Ascending aorta (tissue), 2 donors: Measurements from ENCODE around the gene ZNF585A. TPM values are rescaled to one million over a fixed set of nuclear protein-coding genes. Genes with fewer than 3 reads are reported as not detected.

ENCODE experiments used
- DNase-seq, 2 donors: peaks; one replicate each; pipeline ENCODE4 v3.0.0-alpha.2; 2019; ENCODE audit warnings: low spot score in 2 of 2
- H3K27ac ChIP-seq, 2 donors: fragments of 200-600 bp; sonication (generic); one replicate each; pipeline ENCODE4 v1.5.1; 2016 to 2017; ENCODE audit warnings: mild to moderate bottlenecking in 1 of 2
- H3K27me3 ChIP-seq: fragments of 200-600 bp; sonication (generic); one replicate; pipeline ENCODE4 v1.5.1; 2017
- H3K36me3 ChIP-seq, 2 donors: fragments of 200-600 bp; sonication (generic); one replicate each; pipeline ENCODE4 v1.5.1; 2016
- H3K4me1 ChIP-seq, 2 donors: fragments of 200-600 bp; sonication (generic); one replicate each; pipeline ENCODE4 v1.5.1; 2016 to 2017; ENCODE audit warnings: mild to moderate bottlenecking in 1 of 2
- H3K4me3 ChIP-seq, 2 donors: fragments of 200-600 bp; sonication (generic); one replicate each; pipeline ENCODE4 v1.5.1; 2016 to 2017; ENCODE audit warnings: mild to moderate bottlenecking in 1 of 2
- H3K9me3 ChIP-seq, 2 donors: fragments of 200-600 bp; sonication (generic); one replicate each; pipeline ENCODE4 v1.5.1; 2016
- intact Hi-C: fragments of 100-400 bp; cut with DNase I; formaldehyde crosslinking; loops from one replicate; pipeline ENCODE4 v1.15.1; 2023
- total RNA-seq: library from RNA; depleted of rRNA; stranded (reverse); fragments of >200 nt; gene quantifications from one replicate; pipeline ENCODE4 v1.1.0, GENCODE V29; 2016
- TF ChIP-seq, protein P1 (sequence below), 3 experiments: fragments of 200-600 bp in 2 of 3; fragments of 450-650 bp in 1 of 3; sonication (generic) in 2 of 3; IDR thresholded peaks; one replicate each; pipeline ENCODE4 v1.5.1; 2016 to 2019; ENCODE audit warnings: antibody characterized with exemption in 3 of 3, mild to moderate bottlenecking in 1 of 3, moderate library complexity in 1 of 3

ZNF585A gene
- total RNA-seq, 1 donor from 2014 or later = 8.4 TPM

DNA sequence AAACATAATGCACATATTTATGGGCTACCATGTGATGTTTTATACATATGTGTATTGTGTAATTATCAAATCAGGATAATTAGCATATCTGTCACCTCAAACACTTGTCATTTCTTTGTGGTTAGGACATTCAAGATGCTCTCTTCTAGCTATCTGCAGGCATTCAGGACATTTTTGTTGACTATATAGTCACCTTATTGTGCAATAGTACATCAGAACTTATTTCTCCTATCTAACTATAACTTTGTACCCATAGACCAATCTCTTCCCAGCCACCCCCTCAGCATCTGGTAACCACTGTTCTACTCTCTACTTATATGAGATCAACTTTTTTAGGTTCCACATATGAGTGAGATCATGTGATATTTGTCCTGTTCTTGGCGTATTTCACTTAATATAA lies 73.9 kb downstream of the ZNF585A start:
- TF ChIP-seq, protein P1, sequence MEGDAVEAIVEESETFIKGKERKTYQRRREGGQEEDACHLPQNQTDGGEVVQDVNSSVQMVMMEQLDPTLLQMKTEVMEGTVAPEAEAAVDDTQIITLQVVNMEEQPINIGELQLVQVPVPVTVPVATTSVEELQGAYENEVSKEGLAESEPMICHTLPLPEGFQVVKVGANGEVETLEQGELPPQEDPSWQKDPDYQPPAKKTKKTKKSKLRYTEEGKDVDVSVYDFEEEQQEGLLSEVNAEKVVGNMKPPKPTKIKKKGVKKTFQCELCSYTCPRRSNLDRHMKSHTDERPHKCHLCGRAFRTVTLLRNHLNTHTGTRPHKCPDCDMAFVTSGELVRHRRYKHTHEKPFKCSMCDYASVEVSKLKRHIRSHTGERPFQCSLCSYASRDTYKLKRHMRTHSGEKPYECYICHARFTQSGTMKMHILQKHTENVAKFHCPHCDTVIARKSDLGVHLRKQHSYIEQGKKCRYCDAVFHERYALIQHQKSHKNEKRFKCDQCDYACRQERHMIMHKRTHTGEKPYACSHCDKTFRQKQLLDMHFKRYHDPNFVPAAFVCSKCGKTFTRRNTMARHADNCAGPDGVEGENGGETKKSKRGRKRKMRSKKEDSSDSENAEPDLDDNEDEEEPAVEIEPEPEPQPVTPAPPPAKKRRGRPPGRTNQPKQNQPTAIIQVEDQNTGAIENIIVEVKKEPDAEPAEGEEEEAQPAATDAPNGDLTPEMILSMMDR (IDR thresholded peaks at IDR 0.05) = no peak
- peaks cover 90 to 100% of the 10 kb centered on the region in 2 donors for H3K9me3 ChIP-seq
- H3K27ac ChIP-seq = no peak overlapping the region
- DNase-seq = no peak
- H3K36me3 ChIP-seq = peaks cover 90 to 100% of the 10 kb centered on the region in 2 donors
- no peaks in the 10 kb centered on the region for H3K27me3 ChIP-seq
- intact Hi-C loops = no loop called here
- H3K4me3 ChIP-seq = no peak overlapping the region
- no peaks in the 10 kb centered on the region for H3K4me1 ChIP-seq

DNA sequence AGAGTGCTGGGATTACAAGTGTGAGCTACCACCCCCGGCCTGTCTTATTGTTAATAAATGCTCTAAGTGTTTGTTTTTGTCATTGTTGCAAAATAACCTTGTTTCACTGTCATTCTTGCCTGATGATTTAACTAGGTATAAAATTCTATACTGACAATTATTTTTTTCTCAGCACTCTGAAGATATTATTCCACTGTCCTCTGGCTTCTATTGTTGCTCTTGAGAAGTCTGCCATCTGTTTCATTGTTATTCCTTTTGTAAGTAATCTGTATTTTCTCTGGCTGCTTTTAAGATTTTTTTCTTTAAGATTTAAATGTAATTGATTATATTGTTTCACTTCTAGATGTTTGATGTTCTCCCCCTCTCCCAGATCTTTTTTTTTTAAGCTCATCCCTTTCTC lies 76.6 kb downstream of the ZNF585A start:
- intact Hi-C loops = no loop called here
- no peak overlapping the region for H3K27ac ChIP-seq
- H3K36me3 ChIP-seq = peaks cover 92 to 100% of the 10 kb centered on the region in 2 donors
- TF ChIP-seq, protein P1 (IDR thresholded peaks at IDR 0.05) = no peak
- H3K9me3 ChIP-seq = peaks cover 82 to 100% of the 10 kb centered on the region in 2 donors
- no peak for DNase-seq
- no peaks in the 10 kb centered on the region for H3K27me3 ChIP-seq
- H3K4me1 ChIP-seq = no peaks in the 10 kb centered on the region
- no peak overlapping the region for H3K4me3 ChIP-seq

Other genes starting within 250 kb of the ZNF585A start
- 69.9 TPM for gene ZNF420, start 94.3 kb downstream of the ZNF585A start, total RNA-seq
- 3.5 TPM for gene ZNF585B, start 37.8 kb upstream of the ZNF585A start, total RNA-seq
- gene ZNF383, start 45.5 kb upstream of the ZNF585A start, total RNA-seq = 6.9 TPM
- 0.32 TPM for gene ZNF527, start 198.4 kb upstream of the ZNF585A start, total RNA-seq